HG03139 (cell line): ENCODE measurements around the gene OR13D1.
"Not testable (repeated sequence)": the region's sequence is repeated elsewhere in the genome, so short reads cannot be mapped to it uniquely, and the experiment has no call there.

Experiments used
- ATAC-seq: cut with Tn5 transposase; IDR thresholded peaks from one replicate; pipeline ENCODE4 v1.9.1; 2021; ENCODE audit not compliant: unreplicated experiment

Gene OR13D1, protein sequence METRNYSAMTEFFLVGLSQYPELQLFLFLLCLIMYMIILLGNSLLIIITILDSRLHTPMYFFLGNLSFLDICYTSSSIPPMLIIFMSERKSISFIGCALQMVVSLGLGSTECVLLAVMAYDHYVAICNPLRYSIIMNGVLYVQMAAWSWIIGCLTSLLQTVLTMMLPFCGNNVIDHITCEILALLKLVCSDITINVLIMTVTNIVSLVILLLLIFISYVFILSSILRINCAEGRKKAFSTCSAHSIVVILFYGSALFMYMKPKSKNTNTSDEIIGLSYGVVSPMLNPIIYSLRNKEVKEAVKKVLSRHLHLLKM

DNA sequence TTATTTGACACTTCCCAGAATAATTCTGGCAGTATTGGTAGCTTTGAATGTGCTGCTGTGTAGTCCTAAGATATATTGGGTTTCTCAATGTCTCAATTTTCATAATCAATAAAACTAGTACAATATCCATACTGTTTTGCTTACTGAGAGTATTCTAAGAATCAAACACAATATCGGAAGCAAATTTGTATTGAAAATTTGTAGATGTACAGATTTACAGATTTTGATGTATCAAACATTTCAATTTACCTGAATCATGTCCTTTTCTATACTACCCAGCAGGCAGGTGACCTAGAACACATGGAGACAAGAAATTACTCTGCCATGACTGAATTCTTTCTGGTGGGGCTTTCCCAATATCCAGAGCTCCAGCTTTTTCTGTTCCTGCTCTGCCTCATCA lies at the start of gene OR13D1:
TSS of gene OR13D1 (plus strand) at position 301 of the 400 bp plus-strand sequence. CDS start at position 301, 0 bp downstream.
- ATAC-seq = no peak

DNA sequence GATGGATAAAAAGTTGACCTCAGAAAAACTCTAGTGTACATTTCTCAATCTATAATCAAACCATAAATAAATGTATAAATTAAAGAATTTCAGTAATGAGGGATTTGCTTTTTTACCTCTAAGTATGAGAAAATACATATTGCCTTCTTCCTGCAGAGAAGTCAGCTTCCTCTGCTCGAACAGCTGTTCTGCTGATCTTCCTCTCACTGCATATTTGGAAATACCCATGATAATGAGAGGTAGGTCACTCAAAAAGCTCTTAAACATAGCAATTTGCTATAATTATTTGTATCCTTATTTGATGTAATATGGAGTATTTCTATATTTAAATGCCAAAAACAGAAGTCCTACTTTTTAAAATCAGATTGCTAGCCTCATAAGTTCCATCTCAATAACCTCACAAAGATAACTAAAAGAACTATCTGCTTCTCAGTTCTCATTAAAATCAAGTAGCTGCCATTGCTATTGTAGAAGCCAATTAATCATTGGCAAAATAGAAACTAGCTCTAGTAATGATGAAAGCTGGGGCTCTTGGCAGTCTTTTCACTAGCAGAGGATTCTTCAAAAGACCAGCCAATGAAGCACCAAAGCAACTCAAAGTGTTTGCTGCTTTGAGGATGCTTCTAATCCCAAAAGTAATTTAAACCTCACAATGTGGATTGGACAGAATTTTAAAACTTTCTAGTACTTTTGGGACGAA lies 35.7 kb upstream of the OR13D1 start:
- no peak for ATAC-seq

DNA sequence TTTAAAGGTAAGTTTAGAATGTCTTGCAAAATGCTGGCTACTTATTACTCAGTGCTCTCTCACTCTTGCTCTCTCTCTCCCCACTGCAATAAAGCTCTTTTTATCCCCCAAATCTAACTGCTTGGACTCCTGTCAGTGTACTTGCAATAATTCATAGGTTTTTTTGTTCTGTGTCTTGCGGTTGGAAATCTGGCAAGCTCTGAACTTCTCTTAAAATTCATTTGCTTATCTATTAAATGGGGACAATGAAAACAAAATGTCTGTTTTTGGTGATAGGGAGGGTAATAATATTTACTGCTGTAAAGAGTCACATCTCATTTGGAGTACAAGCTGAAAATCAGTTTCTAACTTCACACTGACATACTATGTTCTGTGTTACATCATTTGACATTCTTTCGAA lies 18.7 kb upstream of the OR13D1 start:
- ATAC-seq = no peak

DNA sequence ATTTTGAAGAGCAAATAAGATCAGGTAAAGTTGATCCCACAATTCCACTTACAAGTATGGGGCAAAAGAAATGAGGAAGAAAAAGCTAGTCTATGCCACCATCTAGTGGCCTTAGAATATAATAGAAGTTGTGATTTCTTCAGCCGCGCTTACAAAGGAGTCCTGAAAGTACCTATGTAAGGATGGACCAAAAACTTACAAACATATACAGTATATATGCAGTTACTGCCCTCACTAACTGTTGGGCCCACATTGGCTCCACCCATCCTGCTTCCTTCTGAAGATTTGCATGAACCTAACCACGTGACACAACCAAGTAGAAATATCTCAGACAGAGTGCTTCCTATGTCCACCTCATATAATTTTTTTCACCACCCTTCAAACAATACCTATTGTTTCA lies 11.7 kb upstream of the OR13D1 start:
- ATAC-seq = peak; percentile 72

DNA sequence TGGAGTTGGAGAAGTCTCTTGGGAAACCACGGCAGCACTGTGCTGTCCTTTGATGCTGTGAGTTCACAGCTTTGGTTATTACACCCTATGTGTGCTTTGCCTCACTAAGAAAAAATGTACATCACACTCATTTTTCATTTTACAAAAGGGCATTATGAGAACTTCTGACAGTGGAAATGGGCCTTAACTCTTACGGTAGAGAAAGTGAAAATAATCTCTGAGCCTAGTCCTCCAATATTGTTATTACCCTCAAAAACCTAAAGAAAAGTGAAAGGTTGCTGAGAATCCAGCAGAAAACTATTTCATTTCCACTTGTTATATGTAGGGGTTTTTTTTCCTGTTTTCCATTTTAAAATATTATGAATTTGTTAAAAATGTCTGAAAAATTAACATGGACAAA lies 8.2 kb upstream of the OR13D1 start:
- no peak for ATAC-seq

DNA sequence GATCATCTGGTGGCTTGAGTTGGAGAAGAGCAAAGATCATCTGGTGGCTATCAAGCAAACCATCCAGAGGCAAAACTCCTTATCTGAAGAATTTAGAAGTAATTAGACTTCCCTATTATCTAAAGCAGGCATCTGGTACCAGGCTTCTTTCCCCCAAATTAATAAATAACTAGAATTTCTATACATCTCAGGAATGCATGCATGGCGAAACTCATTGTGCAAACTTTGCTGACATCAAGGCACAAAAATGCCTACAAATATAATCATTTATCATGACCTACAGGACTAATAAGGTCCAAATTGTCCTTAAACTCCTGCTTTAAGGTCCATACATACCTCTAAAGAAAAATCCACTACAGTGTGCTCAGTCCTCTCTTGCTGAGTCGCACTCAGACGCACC lies 6.0 kb downstream of the OR13D1 start:
- no peak for ATAC-seq

DNA sequence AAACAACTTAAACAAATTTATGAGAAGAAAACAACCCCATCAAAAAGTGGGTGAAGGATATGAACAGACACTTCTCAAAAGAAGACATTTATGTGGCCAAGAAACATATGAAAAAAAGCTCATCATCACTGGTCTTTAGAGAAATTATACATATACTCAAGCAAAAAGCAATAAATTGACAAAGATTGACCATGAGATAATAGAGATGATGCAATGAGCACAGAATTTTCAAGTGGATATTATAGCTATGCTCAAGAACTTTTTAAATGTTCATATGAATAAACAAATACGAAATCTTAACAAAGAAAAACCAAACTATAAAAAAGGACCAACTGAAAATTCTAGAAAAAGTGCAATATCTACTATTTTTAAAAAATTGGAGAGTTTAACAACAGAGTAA lies 14.4 kb downstream of the OR13D1 start:
- not testable (repeated sequence) for ATAC-seq

DNA sequence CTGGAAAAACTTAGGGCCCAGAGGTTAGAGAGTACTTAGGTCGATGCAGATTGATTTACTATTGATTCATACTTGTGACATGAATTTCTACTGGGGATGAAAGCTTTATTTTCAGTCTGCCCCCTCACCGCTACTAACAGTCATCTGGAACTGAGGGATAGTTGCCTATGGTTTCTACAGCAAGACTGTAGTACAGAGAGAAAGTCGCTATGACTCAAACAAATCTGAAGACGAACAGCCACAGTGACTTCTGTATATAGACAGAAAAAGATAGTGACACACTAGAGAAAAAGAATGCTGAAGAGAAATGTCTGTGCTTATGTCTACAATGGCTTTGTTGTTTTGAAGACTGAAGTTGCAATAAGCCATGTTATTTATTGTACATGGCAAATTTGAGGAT lies 17.3 kb downstream of the OR13D1 start:
- ATAC-seq = no peak

DNA sequence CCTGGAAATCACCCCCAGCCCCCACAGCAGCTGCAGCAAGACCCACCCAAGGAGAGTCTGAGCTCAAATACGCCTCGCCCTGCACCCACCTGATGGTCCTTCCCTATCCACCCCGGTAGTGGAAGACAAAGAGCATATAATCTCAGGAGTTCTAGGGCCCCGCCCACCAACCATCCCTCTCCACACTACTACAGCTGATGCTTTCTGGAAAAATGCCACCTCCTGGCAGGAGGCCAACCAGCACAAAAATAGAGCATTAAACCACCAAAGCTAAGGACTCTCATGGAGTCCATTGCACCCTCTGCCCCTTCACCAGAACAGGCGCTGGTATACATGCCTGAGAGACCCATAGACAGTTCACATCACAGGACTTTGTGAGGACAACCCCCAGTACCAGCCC lies 30.7 kb downstream of the OR13D1 start:
- no peak for ATAC-seq

DNA sequence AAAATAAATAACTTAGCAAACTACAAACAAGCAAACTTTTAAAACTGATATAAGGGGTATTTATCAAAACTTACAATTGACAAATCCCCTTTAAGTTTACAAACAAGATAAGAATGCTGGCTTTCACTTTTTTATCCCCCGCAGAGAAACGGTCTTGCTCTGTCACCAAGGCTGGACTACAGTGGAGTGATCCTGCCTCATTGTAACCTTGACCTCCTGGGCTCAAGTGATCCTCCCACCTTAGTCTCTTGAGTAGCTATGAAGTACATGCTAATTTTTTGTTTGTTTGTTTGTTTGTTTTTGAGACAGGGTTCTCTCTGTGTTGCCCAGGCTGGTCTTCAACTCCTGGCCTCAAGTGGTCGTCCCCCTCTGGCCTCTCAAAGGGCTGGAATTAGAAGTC lies 44.1 kb downstream of the OR13D1 start:
- no peak for ATAC-seq

DNA sequence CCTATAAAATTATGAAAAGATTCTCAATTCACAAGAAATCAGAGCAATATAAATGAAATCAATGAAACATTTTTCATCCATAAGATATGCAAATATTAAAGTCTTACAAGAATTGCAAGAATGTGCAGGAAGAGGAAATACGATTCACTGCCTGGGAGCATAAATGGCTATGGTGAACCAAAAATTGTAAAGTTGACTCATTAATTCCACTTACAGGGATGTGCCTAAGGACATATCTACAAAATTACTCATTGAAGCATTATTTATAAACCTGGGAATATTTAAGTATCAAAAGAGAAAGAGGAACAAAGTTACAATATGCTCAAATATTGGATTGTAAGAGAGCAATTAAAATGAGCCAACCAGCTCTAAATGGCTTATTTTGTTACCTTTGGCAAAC lies 46.3 kb downstream of the OR13D1 start:
- no peak for ATAC-seq

DNA sequence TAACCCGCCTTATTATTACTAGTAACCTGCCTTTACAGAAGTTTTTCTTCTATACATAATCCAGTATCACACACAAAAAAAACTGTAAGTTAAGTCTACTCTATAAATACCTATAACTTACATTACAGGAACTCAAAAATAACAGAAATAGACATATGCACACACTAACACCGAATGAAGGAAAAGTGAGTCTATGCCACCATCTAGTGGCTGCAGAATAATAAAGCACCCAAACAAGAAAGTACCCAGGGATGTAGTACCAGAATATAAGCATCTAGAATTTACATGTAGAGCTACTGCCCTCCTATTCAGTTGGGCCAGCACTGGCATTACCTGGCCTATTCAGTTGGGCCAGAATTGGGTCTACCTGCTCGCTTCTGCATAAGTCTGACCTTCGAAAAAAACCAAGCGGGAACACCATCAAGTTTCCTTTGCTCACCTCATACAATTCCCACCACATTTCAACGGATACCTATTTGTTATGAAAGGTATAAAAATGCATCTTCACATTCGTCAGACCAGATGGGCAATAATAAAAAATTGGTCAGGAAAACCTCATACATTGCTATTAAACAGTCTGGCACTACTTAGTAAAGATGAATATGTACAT lies 49.2 kb downstream of the OR13D1 start:
- ATAC-seq = peak; percentile 34
